NT2/D1 (cell line): Measurements from ENCODE around the gene C5AR1.

Experiments
- DNase-seq: peaks from one replicate; pipeline ENCODE4 v3.0.0-alpha.2; 2011; ENCODE audit warnings: low read depth, low spot score
- H3K27me3 ChIP-seq: 2 replicates; pipeline ENCODE4 v1.6.0; 2011; ENCODE audit warnings: mild to moderate bottlenecking; ENCODE audit not compliant: insufficient read length, insufficient read depth
- H3K36me3 ChIP-seq: 2 replicates; pipeline ENCODE4 v1.6.1; 2011; ENCODE audit warnings: mild to moderate bottlenecking, low read length, mixed read lengths; ENCODE audit not compliant: insufficient read depth, insufficient read length
- H3K4me1 ChIP-seq: 2 replicates; pipeline ENCODE4 v1.5.1; 2011; ENCODE audit not compliant: insufficient read depth, insufficient read length
- H3K4me3 ChIP-seq: 2 replicates; pipeline ENCODE4 v1.5.1; 2011; ENCODE audit warnings: low read depth; ENCODE audit not compliant: insufficient read length
- H3K9ac ChIP-seq: 2 replicates; pipeline ENCODE4 v1.6.0; 2011; ENCODE audit warnings: low read depth; ENCODE audit not compliant: insufficient read length
- H3K9me3 ChIP-seq: 2 replicates; pipeline ENCODE4 v1.5.1; 2011; ENCODE audit warnings: mild to moderate bottlenecking, low read length; ENCODE audit not compliant: insufficient read depth
- SUZ12 ChIP-seq: IDR thresholded peaks from 2 replicates; pipeline ENCODE4 v1.6.1; 2011; ENCODE audit not compliant: insufficient read length, insufficient read depth; ENCODE audit errors: extremely low read depth
- YY1 ChIP-seq: IDR thresholded peaks from 2 replicates; pipeline ENCODE4 v1.6.1; 2011; ENCODE audit not compliant: insufficient read length, insufficient read depth
- ZNF274 ChIP-seq: IDR thresholded peaks from 2 replicates; pipeline ENCODE4 v1.6.1; 2011; ENCODE audit warnings: mild to moderate bottlenecking, low read depth, low read length

The C5AR1 gene

GRCh38 chr19:47269596-47269995 is 40.1 kb upstream of the C5AR1 start:
- TF ChIP-seq YY1 (no peak), ZNF274 (no peak), SUZ12 (no peak)
- Histone ChIP-seq H3K9ac (no peak overlapping the region), H3K27me3 (no peaks in the 10 kb centered on the region), H3K36me3 (peaks cover 55% of the 10 kb centered on the region), H3K4me3 (no peak overlapping the region), H3K9me3 (no peaks in the 10 kb centered on the region), H3K4me1 (peaks cover 4% of the 10 kb centered on the region)
- DNase-seq, result no peak

- Histone ChIP-seq H3K4me1 (peaks cover 5% of the 10 kb centered on the region), H3K36me3 (peaks cover 48% of the 10 kb centered on the region), H3K4me3 (no peak overlapping the region), H3K27me3 (peaks cover 3% of the 10 kb centered on the region), H3K9me3 (no peaks in the 10 kb centered on the region), H3K9ac (no peak overlapping the region)
- no peak for DNase-seq
- TF ChIP-seq YY1 (no peak), SUZ12 (no peak), ZNF274 (no peak)
Observed at GRCh38 chr19:47270408-47270807, 39.3 kb upstream of the C5AR1 start.

- no peak for DNase-seq
- H3K4me3 ChIP-seq, result no peak overlapping the region
- H3K36me3 ChIP-seq, result peaks cover 45% of the 10 kb centered on the region
- H3K27me3 ChIP-seq, result peaks cover 7% of the 10 kb centered on the region
- H3K9me3 ChIP-seq, result no peaks in the 10 kb centered on the region
- H3K4me1 ChIP-seq, result peaks cover 12% of the 10 kb centered on the region
- TF ChIP-seq YY1 (no peak), ZNF274 (no peak), SUZ12 (no peak)
- no peak overlapping the region for H3K9ac ChIP-seq
Observed at GRCh38 chr19:47271949-47272348, 37.7 kb upstream of the C5AR1 start.

GRCh38 chr19:47272448-47273312 is 37.0 kb upstream of the C5AR1 start:
- Histone ChIP-seq H3K4me1 (peaks cover 12% of the 10 kb centered on the region), H3K9ac (peak overlapping the region; percentile 89), H3K9me3 (no peaks in the 10 kb centered on the region), H3K27me3 (peaks cover 7% of the 10 kb centered on the region), H3K36me3 (peaks cover 39% of the 10 kb centered on the region), H3K4me3 (peak overlapping the region; percentile 68)
- DNase-seq, result no peak
- TF ChIP-seq YY1, result no peak
- TF ChIP-seq SUZ12, result no peak
- TF ChIP-seq ZNF274, result no peak

GRCh38 chr19:47273313-47274070 is 36.2 kb upstream of the C5AR1 start:
- peak overlapping the region; percentile 89 for H3K9ac ChIP-seq
- H3K9me3 ChIP-seq, result no peaks in the 10 kb centered on the region
- H3K36me3 ChIP-seq, result peaks cover 32% of the 10 kb centered on the region
- TF ChIP-seq YY1, result no peak
- peak; percentile 65 for DNase-seq
- peaks cover 7% of the 10 kb centered on the region for H3K27me3 ChIP-seq
- H3K4me3 ChIP-seq, result peak overlapping the region; percentile 68
- H3K4me1 ChIP-seq, result peaks cover 12% of the 10 kb centered on the region

- Histone ChIP-seq H3K9ac (peak within 1 kb of the TSS; percentile 89), H3K27me3 (peaks cover 7% of the 10 kb centered on the region), H3K4me3 (peak within 1 kb of the TSS; percentile 68), H3K36me3 (peaks cover 32% of the 10 kb centered on the region), H3K4me1 (peaks cover 12% of the 10 kb centered on the region), H3K9me3 (no peaks in the 10 kb centered on the region)
- TF ChIP-seq YY1 (no peak), SUZ12 (no peak), ZNF274 (no peak)
- DNase-seq, result peak; percentile 71
Observed at GRCh38 chr19:47274071-47274890, 35.4 kb upstream of the C5AR1 start, which contains the start of gene INAFM1. TSS of gene INAFM1 (plus strand) at chr19:47274885. CDS start at chr19:47274920, 35 bp downstream.
